Neural progenitor cell (in vitro differentiated cells): ENCODE measurements around the gene AP4E1. TPM values are rescaled to one million over a fixed set of nuclear protein-coding genes. Genes with fewer than 3 reads are reported as not detected.

Experiments used
- DNase-seq: peaks from one replicate; pipeline ENCODE4 v3.0.0-alpha.2; 2016; ENCODE audit warnings: low spot score
- H2AFZ ChIP-seq: fragments of 200-600 bp; sonication (generic); replicated peaks from 2 replicates; pipeline ENCODE4 v1.6.1; 2016; ENCODE audit warnings: antibody characterized with exemption
- H3F3A ChIP-seq: fragments of 200-600 bp; sonication (generic); 2 replicates; pipeline ENCODE4 v1.6.1; 2016; ENCODE audit warnings: antibody characterized with exemption, low read depth
- H3K27ac ChIP-seq: fragments of 200-600 bp; sonication (generic); 2 replicates; pipeline ENCODE4 v1.5.1; 2016; ENCODE audit warnings: mild to moderate bottlenecking
- H3K27me3 ChIP-seq: fragments of 200-600 bp; sonication (generic); 2 replicates; pipeline ENCODE4 v1.6.1; 2016; ENCODE audit warnings: mild to moderate bottlenecking, moderate library complexity
- H3K36me3 ChIP-seq: fragments of 200-600 bp; sonication (generic); 2 replicates; pipeline ENCODE4 v1.5.1; 2016
- H3K4me1 ChIP-seq: fragments of 200-600 bp; sonication (generic); 2 replicates; pipeline ENCODE4 v1.6.1; 2016; ENCODE audit warnings: mixed run types
- H3K4me2 ChIP-seq: fragments of 200-600 bp; sonication (generic); 2 replicates; pipeline ENCODE4 v1.6.1; 2016
- H3K4me3 ChIP-seq: fragments of 200-600 bp; sonication (generic); 2 replicates; pipeline ENCODE4 v1.5.1; 2016
- H3K79me2 ChIP-seq: fragments of 200-600 bp; sonication (generic); 2 replicates; pipeline ENCODE4 v1.6.1; 2016; ENCODE audit warnings: low read depth
- H3K9ac ChIP-seq: fragments of 200-600 bp; sonication (generic); 2 replicates; pipeline ENCODE4 v1.6.1; 2016
- H3K9me3 ChIP-seq: fragments of 200-600 bp; sonication (generic); 2 replicates; pipeline ENCODE4 v1.5.1; 2016; ENCODE audit warnings: low read depth
- H4K20me1 ChIP-seq: fragments of 200-600 bp; sonication (generic); 2 replicates; pipeline ENCODE4 v1.6.1; 2016; ENCODE audit warnings: low read depth
- H3K27ac Mint-ChIP-seq: 3 replicates; pipeline ENCODE4 v1.8.0; 2021; ENCODE audit warnings: mixed read lengths
- H3K27me3 Mint-ChIP-seq: 2 replicates; pipeline ENCODE4 v1.8.0; 2022; ENCODE audit warnings: low read depth, mild to moderate bottlenecking, inconsistent platforms, moderate library complexity, mixed read lengths; ENCODE audit not compliant: insufficient read depth
- H3K36me3 Mint-ChIP-seq: 3 replicates; pipeline ENCODE4 v1.8.0; 2021; ENCODE audit warnings: mixed read lengths
- H3K4me1 Mint-ChIP-seq: 3 replicates; pipeline ENCODE4 v1.8.0; 2021; ENCODE audit warnings: mixed read lengths
- H3K4me3 Mint-ChIP-seq: 3 replicates; pipeline ENCODE4 v1.8.0; 2021; ENCODE audit warnings: mild to moderate bottlenecking, moderate library complexity, mixed read lengths
- H3K9me3 Mint-ChIP-seq: 3 replicates; pipeline ENCODE4 v1.8.0; 2020; ENCODE audit warnings: mixed read lengths
- CTCF ChIP-seq: fragments of 200-600 bp; sonication (generic); IDR thresholded peaks from 2 replicates; pipeline ENCODE4 v1.5.1; 2017; ENCODE audit warnings: antibody characterized with exemption, mild to moderate bottlenecking
- EZH2 ChIP-seq: fragments of 200-600 bp; sonication (generic); IDR thresholded peaks from 2 replicates; pipeline ENCODE4 v1.6.1; 2017; ENCODE audit warnings: antibody characterized with exemption, mild to moderate bottlenecking, moderate library complexity
- EZH2phosphoT487 ChIP-seq: fragments of 200-600 bp; sonication (generic); IDR thresholded peaks from 2 replicates; pipeline ENCODE4 v1.6.1; 2017; ENCODE audit warnings: antibody characterized with exemption
- total RNA-seq: library from RNA; depleted of rRNA; stranded (reverse); fragments of >200 nt; gene quantifications from 2 replicates; pipeline ENCODE4 v1.2.3, GENCODE V29; 2015; ENCODE audit warnings: low replicate concordance

The AP4E1 gene
- total RNA-seq: 10.9 and 14.0 TPM in 2 replicates

- H3K9me3 ChIP-seq: no peaks in the 10 kb centered on the region
- DNase-seq: peak; percentile 92
- TF ChIP-seq EZH2 (peak; percentile 43), EZH2phosphoT487 (no peak), CTCF (peak; percentile 97)
- H3K4me3 ChIP-seq: peak within 1 kb of the TSS; percentile 91
- peak within 1 kb of the TSS; percentile 82 for H3K9ac ChIP-seq
- H4K20me1 ChIP-seq: no peaks in the 10 kb centered on the region
- Mint-ChIP-seq H3K27me3 (peaks cover 2% of the 10 kb centered on the region), H3K9me3 (no peaks in the 10 kb centered on the region), H3K4me1 (peaks cover 18% of the 10 kb centered on the region), H3K36me3 (peaks cover 3% of the 10 kb centered on the region), H3K27ac (peak within 1 kb of the TSS; percentile 95), H3K4me3 (peak within 1 kb of the TSS; percentile 94)
- peaks cover 5% of the 10 kb centered on the region for H3F3A ChIP-seq
- peaks cover 23% of the 10 kb centered on the region for H3K79me2 ChIP-seq
- no peaks in the 10 kb centered on the region for H3K4me1 ChIP-seq
- H3K27me3 ChIP-seq: no peaks in the 10 kb centered on the region
- peak within 1 kb of the TSS; percentile 98 for H2AFZ ChIP-seq
- H3K4me2 ChIP-seq: peak within 1 kb of the TSS; percentile 90
- peak within 1 kb of the TSS; percentile 65 for H3K27ac ChIP-seq
- peaks cover 3% of the 10 kb centered on the region for H3K36me3 ChIP-seq
Measured at GRCh38 chr15:50908209-50909009, at the start of gene AP4E1. Gene AP4E1 (plus strand): TSS chr15:50908683. CDS start chr15:50908779, 96 bp downstream.

GRCh38 chr15:50860824-50861223 lies 47.7 kb upstream of the AP4E1 start:
- no peak for TF ChIP-seq EZH2
- TF ChIP-seq EZH2phosphoT487: no peak
- no peak for TF ChIP-seq CTCF
- no peak overlapping the region for H3K27ac Mint-ChIP-seq
- no peak overlapping the region for H3K9ac ChIP-seq
- H4K20me1 ChIP-seq: no peaks in the 10 kb centered on the region
- H3F3A ChIP-seq: no peaks in the 10 kb centered on the region
- H3K79me2 ChIP-seq: no peaks in the 10 kb centered on the region
- H3K36me3 ChIP-seq: no peaks in the 10 kb centered on the region
- H2AFZ ChIP-seq: no peak overlapping the region
- peaks cover 4% of the 10 kb centered on the region for H3K27me3 Mint-ChIP-seq
- H3K4me3 ChIP-seq: no peak overlapping the region
- H3K4me1 ChIP-seq: no peaks in the 10 kb centered on the region
- H3K9me3 ChIP-seq: no peaks in the 10 kb centered on the region
- DNase-seq: no peak
- H3K27me3 ChIP-seq: no peaks in the 10 kb centered on the region
- no peak overlapping the region for H3K4me3 Mint-ChIP-seq
- H3K4me2 ChIP-seq: no peak overlapping the region
- H3K36me3 Mint-ChIP-seq: no peaks in the 10 kb centered on the region
- no peak overlapping the region for H3K27ac ChIP-seq
- H3K4me1 Mint-ChIP-seq: no peaks in the 10 kb centered on the region
- H3K9me3 Mint-ChIP-seq: no peaks in the 10 kb centered on the region

- no peaks in the 10 kb centered on the region for H3K36me3 Mint-ChIP-seq
- TF ChIP-seq CTCF (no peak), EZH2 (no peak), EZH2phosphoT487 (no peak)
- Histone ChIP-seq H3K9ac (no peak overlapping the region), H3K4me1 (no peaks in the 10 kb centered on the region), H3K4me2 (no peak overlapping the region), H3K27ac (no peak overlapping the region), H3K4me3 (no peak overlapping the region), H3K9me3 (no peaks in the 10 kb centered on the region), H4K20me1 (no peaks in the 10 kb centered on the region), H3K79me2 (no peaks in the 10 kb centered on the region), H2AFZ (no peak overlapping the region), H3K27me3 (no peaks in the 10 kb centered on the region), H3F3A (no peaks in the 10 kb centered on the region), H3K36me3 (no peaks in the 10 kb centered on the region)
- H3K27me3 Mint-ChIP-seq: peaks cover 4% of the 10 kb centered on the region
- DNase-seq: no peak
- H3K4me3 Mint-ChIP-seq: no peak overlapping the region
- no peaks in the 10 kb centered on the region for H3K4me1 Mint-ChIP-seq
- H3K27ac Mint-ChIP-seq: no peak overlapping the region
- H3K9me3 Mint-ChIP-seq: no peaks in the 10 kb centered on the region
Measured at GRCh38 chr15:50862553-50862952, 45.9 kb upstream of the AP4E1 start.
